Bronchial epithelial cell (primary cell): ENCODE data around the gene DDX60. TPM values are rescaled to one million over a fixed set of nuclear protein-coding genes. Genes with fewer than 3 reads are reported as not detected.

ENCODE experiments used
- DNase-seq: peaks from one replicate; pipeline ENCODE4 v3.0.0-alpha.2; 2010; ENCODE audit warnings: low read depth
- FAIRE-seq: peaks from 2 replicates; lab custom pipeline; 2011; peaks lifted over from hg19 to GRCh38; lab: Jason Lieb, UNC
- H3K27me3 ChIP-seq: 2 replicates; pipeline ENCODE4 v1.5.1; 2011; ENCODE audit warnings: low read length; ENCODE audit not compliant: control insufficient read depth, insufficient read depth
- H3K36me3 ChIP-seq: 2 replicates; pipeline ENCODE4 v1.5.1; 2011; ENCODE audit warnings: low read length; ENCODE audit not compliant: control insufficient read depth, insufficient read depth
- H3K4me3 ChIP-seq: 2 replicates; pipeline ENCODE4 v1.5.1; 2011; ENCODE audit warnings: mild to moderate bottlenecking, low read depth, low read length, control low read depth
- CTCF ChIP-seq: IDR thresholded peaks from 2 replicates; pipeline ENCODE4 v1.5.1; 2011; ENCODE audit warnings: mild to moderate bottlenecking, moderate library complexity, low read length, control low read depth, inconsistent platforms; ENCODE audit not compliant: insufficient read depth, severe bottlenecking
- total RNA-seq: library from RNA; depleted of rRNA; stranded (reverse); fragments of >200 nt; gene quantifications from 2 replicates; pipeline ENCODE4 v1.2.1, GENCODE V29; 2014

Gene DDX60
- total RNA-seq, 1 donor from 2014 or later: 2.9 TPM

GRCh38 chr4:168279556-168279955, 39.0 kb downstream of the DDX60 start:
- H3K4me3 ChIP-seq: no peak overlapping the region
- no peaks in the 10 kb centered on the region for H3K36me3 ChIP-seq
- FAIRE-seq (no peak), DNase-seq (no peak)
- H3K27me3 ChIP-seq: no peaks in the 10 kb centered on the region
- no peak for TF ChIP-seq CTCF

DNA sequence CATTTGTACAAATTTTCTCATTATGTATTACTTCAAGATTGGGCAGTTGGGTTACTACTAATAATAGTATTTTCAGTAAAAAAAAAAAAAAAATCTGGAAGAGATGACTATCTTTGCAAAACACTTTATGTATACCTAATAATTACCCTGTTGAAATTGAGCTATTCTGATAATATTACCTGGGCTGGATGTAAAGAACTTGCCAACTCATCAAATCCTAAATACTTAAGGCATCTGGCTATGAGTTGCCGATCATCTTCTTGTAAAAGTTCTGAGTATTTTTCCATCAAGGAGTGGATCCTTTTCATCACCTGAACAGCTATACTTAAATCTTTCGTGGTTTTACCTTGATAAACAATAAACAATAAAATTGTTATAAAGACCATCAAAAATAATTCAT, 42.7 kb downstream of the DDX60 start:
- FAIRE-seq (no peak), DNase-seq (no peak)
- H3K27me3 ChIP-seq: no peaks in the 10 kb centered on the region
- no peaks in the 10 kb centered on the region for H3K36me3 ChIP-seq
- no peak for TF ChIP-seq CTCF
- no peak overlapping the region for H3K4me3 ChIP-seq

DNA sequence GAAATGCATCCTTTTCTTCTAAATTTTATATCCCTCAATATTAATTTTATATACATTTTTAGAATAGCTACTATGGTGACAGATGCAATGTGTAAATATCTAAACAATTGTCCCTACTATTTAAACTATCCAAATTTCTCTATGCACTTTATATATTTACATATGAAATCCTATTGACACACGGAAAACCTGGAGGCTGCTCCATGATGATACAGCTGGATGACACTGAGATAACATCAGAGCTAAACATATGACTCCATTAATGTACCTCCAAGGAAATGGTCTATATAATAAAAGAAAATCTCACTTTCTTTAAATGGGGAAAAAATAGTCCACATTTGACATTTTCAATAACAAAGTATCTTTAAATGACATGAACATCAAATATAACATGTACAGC, 43.7 kb downstream of the DDX60 start:
- TF ChIP-seq CTCF: no peak
- no peak overlapping the region for H3K4me3 ChIP-seq
- H3K36me3 ChIP-seq: no peaks in the 10 kb centered on the region
- no peaks in the 10 kb centered on the region for H3K27me3 ChIP-seq
- DNase-seq (no peak), FAIRE-seq (no peak)

- FAIRE-seq (no peak), DNase-seq (peak; percentile 20)
- TF ChIP-seq CTCF: no peak
- H3K27me3 ChIP-seq: no peaks in the 10 kb centered on the region
- H3K36me3 ChIP-seq: no peaks in the 10 kb centered on the region
- no peak overlapping the region for H3K4me3 ChIP-seq
Observed at GRCh38 chr4:168273838-168274237, 44.7 kb downstream of the DDX60 start.

GRCh38 chr4:168272488-168272887, 46.1 kb downstream of the DDX60 start:
- TF ChIP-seq CTCF: no peak
- H3K27me3 ChIP-seq: no peaks in the 10 kb centered on the region
- FAIRE-seq (no peak), DNase-seq (no peak)
- H3K36me3 ChIP-seq: no peaks in the 10 kb centered on the region
- no peak overlapping the region for H3K4me3 ChIP-seq

GRCh38 chr4:168269896-168270295, 48.7 kb downstream of the DDX60 start:
- no peak for FAIRE-seq
- no peak for TF ChIP-seq CTCF
- peak; percentile 13 for DNase-seq

More at GRCh38 chr4:168269896-168270295, 48.7 kb downstream of the DDX60 start:
- Histone ChIP-seq H3K36me3 (no peaks in the 10 kb centered on the region), H3K27me3 (no peaks in the 10 kb centered on the region), H3K4me3 (no peak overlapping the region)
